Fibroblast of skin of back (primary cell): ENCODE data around the gene C10orf62. TPM values are rescaled to one million over a fixed set of nuclear protein-coding genes. Genes with fewer than 3 reads are reported as not detected.
"Not testable (repeated sequence)": the region's sequence is repeated elsewhere in the genome, so short reads cannot be mapped to it uniquely, and the experiment has no call there.

Experiments used
- DNase-seq: peaks from one replicate; pipeline ENCODE4 v3.0.0-alpha.2; 2013
- polyA plus RNA-seq, 2 experiments: library from polyadenylated mRNA; unstranded; fragments of 120-200 nt; gene quantifications; one replicate each; pipeline ENCODE4 v1.2.1, GENCODE V29; 2013; ENCODE audit not compliant: insufficient read length in 2 of 2

Gene C10orf62
- polyA plus RNA-seq (2013, experiment 1 of 2; ENCODE audit: insufficient read length): not detected
- not detected for polyA plus RNA-seq (2013, experiment 2 of 2; ENCODE audit: insufficient read length)

- no peak for DNase-seq
Measured at GRCh38 chr10:97589479-97589878, at the start of gene C10orf62. C10orf62 (plus strand) TSS chr10:97589721; CDS start chr10:97589898, 177 bp downstream.

DNA sequence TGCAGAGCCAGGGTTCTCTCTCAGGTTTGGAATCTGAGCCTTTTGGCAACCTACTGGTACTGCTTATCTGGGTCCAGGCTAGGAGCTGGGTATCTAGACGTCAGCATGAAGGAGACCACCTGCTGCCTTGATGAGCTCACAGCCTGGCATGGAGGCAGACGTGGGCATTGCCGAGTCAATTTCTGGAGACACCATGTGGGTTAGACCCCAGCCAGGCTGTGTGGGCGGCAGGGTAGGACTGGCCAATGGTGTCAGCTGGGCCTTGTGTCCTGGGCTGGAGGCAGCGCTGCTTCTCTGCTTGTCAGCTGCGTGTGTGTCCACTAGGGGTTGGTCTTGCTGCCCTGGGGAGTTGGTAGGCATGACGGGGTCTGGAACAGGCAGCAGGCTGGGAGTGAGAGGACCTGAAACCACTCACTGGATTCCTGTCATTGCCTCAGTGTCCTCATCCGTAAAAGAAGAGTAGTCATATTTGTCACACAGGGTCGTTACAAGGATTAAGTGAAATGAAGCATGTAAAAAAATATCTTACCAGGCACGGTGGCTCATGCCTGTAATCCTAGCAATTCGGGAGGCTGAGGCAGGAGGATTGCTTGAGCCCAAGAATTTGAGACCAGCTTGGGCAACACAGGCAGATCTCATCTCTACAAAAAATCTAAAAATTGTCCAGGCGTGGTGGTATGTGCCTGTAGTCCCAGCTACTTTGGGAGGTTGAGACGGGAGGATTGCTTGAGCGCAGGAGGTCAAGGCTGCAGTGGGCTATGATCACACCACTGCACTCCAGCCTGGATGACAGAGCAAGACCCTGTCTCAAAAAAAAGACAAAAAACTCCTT is 48.6 kb upstream of the C10orf62 start:
- no peak for DNase-seq

GRCh38 chr10:97542169-97543024 is 47.1 kb upstream of the C10orf62 start:
- DNase-seq: peak; percentile 94

- DNase-seq: peak; percentile 97
Measured at GRCh38 chr10:97543025-97543546, 46.4 kb upstream of the C10orf62 start.

GRCh38 chr10:97546456-97547270 is 42.9 kb upstream of the C10orf62 start:
- no peak for DNase-seq

DNA sequence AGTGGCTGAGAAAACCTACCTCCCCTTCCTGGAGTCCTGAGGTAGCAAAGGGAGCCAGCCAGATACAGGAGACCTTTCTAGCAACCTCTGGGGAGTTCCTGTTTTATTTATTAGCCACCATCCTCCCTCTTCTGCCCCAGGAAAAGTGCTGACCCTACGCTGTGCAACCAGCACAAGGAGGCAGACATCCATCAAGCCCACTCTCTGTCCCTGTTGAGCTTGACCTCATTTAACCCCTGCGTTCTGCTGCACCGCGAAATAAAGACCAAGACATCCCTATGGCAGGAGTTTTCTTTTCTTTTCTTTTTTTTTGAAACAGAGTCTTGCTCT is 42.3 kb upstream of the C10orf62 start:
- no peak for DNase-seq

DNA sequence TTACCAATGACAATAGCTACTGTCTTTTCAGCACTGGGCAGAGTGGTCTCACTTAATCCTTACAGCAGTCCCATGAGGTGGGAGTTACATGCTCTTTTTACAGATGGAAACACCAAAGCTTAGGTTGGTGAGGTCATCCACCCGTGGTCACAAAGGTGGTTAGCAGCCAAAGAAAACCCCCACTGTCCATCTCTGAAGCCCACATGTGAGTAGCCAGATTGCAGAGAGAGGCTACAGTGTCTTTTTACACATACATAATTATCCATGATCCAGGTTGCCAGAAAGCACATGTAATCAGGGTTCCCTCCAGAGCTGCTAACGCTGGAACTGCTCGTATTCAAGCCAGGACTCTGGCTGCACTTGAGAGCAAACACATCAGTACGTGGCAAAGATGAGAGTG is 41.6 kb upstream of the C10orf62 start:
- DNase-seq: no peak

GRCh38 chr10:97548828-97549455 is 40.6 kb upstream of the C10orf62 start:
- no peak for DNase-seq

- DNase-seq: no peak
Measured at GRCh38 chr10:97549587-97550322, 39.8 kb upstream of the C10orf62 start.

GRCh38 chr10:97550336-97551149 is 39.0 kb upstream of the C10orf62 start:
- no peak for DNase-seq

DNA sequence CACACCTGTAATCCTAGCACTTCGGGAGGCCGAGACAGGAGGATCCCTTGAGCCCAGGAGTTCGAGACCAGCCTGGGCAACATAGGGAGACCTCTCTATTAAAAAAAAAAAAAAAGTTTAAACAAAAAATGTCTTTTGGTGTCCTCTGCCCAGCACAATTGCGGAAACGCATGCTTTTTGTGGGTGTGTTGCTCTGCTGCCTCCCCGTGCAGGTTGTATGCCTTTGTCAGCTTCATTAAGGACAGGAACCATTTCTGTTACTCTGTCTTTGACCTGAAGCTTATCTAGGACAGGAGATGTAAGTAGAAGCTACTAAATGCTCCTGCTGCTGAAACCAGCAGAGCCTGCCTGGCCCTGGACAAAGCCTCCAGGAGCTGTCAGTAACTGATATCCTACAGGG is 38.2 kb upstream of the C10orf62 start:
- no peak for DNase-seq

DNA sequence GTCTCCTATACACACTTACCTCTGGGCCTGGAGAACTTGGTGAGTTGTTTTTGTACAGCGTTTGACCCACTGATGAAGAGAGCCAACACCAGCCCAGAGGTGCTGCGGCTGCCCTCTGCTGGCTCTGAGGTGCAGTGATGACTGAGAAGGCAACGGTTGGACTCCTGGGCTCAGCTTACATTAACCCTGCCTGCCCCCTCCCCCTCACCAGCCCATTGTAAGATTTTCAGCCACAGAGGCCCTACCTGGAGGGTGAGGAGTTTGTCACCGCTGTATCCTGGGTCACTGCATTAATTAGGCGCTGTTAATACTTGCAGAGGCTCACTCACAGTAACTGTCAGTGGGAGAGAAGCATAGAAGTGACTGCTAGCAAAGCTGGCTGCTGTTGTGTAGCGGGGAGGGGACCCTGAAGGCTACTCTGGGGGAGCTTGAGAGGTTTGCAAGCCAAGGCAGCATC is 35.9 kb upstream of the C10orf62 start:
- DNase-seq: peak; percentile 67

DNA sequence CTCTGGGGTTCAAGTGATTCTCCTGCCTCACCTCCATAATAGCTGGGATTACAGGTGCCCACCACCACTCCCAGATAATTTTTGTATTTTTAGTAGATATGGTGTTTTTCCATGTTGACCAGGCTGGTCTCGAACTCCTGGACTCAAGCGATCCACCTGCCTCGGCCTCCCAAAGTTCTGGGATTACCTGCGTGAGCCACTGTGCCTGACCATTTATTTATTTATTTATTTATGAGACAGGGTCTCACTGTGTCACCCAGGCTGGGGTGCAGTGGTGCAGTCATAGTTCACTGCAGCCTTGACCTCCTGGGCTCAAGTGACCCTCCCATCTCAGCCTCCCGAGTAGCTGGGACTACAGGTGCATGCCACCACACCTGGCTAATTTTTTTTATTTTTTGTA is 35.2 kb upstream of the C10orf62 start:
- not testable (repeated sequence) for DNase-seq

- not testable (repeated sequence) for DNase-seq
Measured at GRCh38 chr10:97555541-97555940, 34.0 kb upstream of the C10orf62 start.

DNA sequence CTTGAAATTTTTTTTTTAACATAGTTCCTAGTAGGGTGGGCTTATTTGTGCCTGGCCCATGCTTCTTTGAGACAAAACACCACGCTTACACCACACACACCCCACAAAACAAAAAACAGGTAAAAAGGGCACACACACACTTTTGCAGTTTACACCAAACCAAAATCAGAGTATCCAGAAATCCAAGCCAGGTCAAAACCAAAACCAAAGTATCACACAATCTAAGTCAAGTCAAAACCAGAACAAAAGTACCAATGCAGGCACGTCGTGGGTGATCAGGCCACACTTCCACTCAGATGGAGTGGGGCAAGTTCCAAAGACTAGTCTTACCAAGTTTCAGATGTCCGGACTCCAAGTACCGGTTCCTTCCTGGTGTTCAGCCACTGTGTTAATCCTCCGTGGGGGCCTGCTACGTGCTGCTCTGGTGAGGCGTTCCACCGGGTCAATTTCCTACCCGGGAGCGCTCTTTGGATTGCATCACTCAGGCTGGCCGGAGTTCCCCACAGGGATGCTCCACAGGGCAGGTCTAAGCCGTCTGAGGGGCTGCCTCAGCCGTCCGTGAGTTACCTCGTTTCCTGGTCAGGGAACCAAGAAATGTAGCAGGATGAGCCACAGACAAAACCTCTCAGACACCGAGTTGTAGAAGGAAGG is 28.7 kb upstream of the C10orf62 start:
- DNase-seq: not testable (repeated sequence)

GRCh38 chr10:97561386-97562077 is 28.0 kb upstream of the C10orf62 start:
- not testable (repeated sequence) for DNase-seq

DNA sequence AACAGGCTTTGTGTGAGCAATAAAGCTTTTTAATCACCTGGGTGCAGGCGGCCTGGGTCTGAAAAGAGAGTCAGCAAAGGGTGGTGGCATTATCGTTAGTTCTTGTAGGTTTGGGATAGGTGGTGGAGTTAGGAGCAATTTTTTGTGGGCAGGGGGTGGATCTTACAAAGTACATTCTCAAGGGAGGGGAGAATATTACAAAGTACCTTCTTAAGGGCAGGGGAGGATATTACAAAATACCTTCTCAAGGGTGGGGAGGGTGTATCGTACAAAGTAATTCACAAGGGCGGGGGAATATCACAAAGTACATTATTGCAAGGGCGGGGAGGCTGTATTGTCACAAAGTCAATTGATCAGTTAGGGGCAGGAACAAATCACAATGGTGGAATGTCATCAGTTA is 27.2 kb upstream of the C10orf62 start:
- DNase-seq: not testable (repeated sequence)

DNA sequence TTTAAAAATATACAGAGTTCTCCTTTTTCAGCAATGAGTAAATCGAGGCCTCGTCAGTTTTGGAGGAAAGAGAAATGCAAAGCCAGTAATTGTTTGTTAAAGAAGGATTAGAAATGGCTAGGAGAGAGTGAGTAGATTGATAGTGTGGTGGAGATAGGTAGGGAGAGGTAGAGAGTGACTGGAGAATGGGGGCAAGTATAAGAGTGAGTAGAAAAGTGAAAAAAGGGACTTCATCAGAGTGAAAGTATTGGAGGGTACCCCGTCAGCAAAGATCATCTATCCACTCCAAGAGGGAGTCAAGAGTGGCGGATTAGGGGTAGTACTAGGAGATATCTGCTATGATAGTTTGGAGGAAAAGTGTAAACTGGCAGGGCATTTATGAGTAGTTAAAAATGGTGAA is 26.2 kb upstream of the C10orf62 start:
- no peak for DNase-seq

DNA sequence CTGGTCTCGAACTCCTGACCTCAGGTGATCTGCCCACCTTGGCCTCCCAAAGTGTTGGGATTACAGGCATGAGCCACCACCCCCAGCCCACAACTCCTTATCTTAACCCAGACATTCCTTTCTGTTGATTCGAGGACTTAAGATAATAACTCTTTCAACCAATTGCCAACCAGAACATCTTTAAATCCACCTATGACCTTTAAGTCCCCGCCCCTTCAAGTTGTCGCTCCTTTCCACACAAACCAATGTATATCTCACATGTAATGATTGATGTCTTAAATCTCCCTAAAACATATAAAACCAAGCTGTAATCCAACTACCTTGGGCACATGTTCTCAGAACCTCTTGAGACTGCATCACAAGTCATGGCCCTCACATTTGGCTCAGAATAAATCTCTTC is 24.7 kb upstream of the C10orf62 start:
- no peak for DNase-seq
